PC-3 (cell line): ENCODE data around the gene TRAPPC4. TPM values are rescaled to one million over a fixed set of nuclear protein-coding genes. Genes with fewer than 3 reads are reported as not detected.

Experiments
- ATAC-seq: fragments of 200-7000 bp; cut with Tn5 transposase; 2 replicates; pipeline ENCODE4 v1.9.1; 2020; ENCODE audit warnings: mild to moderate bottlenecking, moderate library complexity
- BruUV-seq: library from RNA; stranded (reverse); fragments of 400-500 nt; replicated peaks from 2 replicates; lab custom pipeline; 2021; lab: Mats Ljungman, UMichigan
- CTCF ChIA-PET: fragments of 300-600 bp; sonication (Branson Sonifier 250); formaldehyde crosslinking; loops from one replicate; lab custom pipeline; 2022; ENCODE audit warnings: antibody characterized with exemption; lab: Charles Lee
- POLR2A ChIA-PET: fragments of 300-600 bp; sonication (Branson Sonifier 250); formaldehyde crosslinking; loops from one replicate; lab custom pipeline; 2022; ENCODE audit warnings: antibody characterized with exemption; ENCODE audit not compliant: unreplicated experiment; lab: Charles Lee
- DNase-seq: peaks from one replicate; pipeline ENCODE4 v3.0.0-alpha.2; 2015
- H2AFZ ChIP-seq: fragments of 300-600 bp; sonication (generic); 2 replicates; pipeline ENCODE4 v1.6.0; 2016; ENCODE audit warnings: antibody characterized with exemption, low read length
- H3F3A ChIP-seq: fragments of 300-600 bp; sonication (generic); one replicate; pipeline ENCODE4 v1.6.0; 2017; ENCODE audit warnings: antibody characterized with exemption, low read length, control low read depth, mild to moderate bottlenecking; ENCODE audit not compliant: unreplicated experiment
- H3K27ac ChIP-seq: fragments of 300-600 bp; sonication (generic); 2 replicates; pipeline ENCODE4 v1.5.1; 2016; ENCODE audit warnings: mild to moderate bottlenecking, low read length
- H3K27me3 ChIP-seq: fragments of 300-600 bp; sonication (generic); 2 replicates; pipeline ENCODE4 v1.6.1; 2016; ENCODE audit warnings: low read length, mixed read lengths
- H3K36me3 ChIP-seq: fragments of 300-600 bp; sonication (generic); 2 replicates; pipeline ENCODE4 v1.6.1; 2016; ENCODE audit warnings: low read depth, mixed run types, low read length, mixed read lengths
- H3K4me1 ChIP-seq: fragments of 300-600 bp; sonication (generic); 2 replicates; pipeline ENCODE4 v1.5.1; 2016; ENCODE audit warnings: low read length; ENCODE audit not compliant: insufficient read depth
- H3K4me2 ChIP-seq: fragments of 300-600 bp; sonication (generic); 2 replicates; pipeline ENCODE4 v1.6.0; 2016; ENCODE audit warnings: low read length
- H3K4me3 ChIP-seq: fragments of 300-600 bp; sonication (generic); 2 replicates; pipeline ENCODE4 v1.5.1; 2016; ENCODE audit warnings: mild to moderate bottlenecking, low read length, mixed read lengths
- H3K79me2 ChIP-seq: fragments of 300-600 bp; sonication (generic); 2 replicates; pipeline ENCODE4 v1.6.1; 2017; ENCODE audit warnings: low read length, mixed read lengths
- H3K9ac ChIP-seq: fragments of 300-600 bp; sonication (generic); 2 replicates; pipeline ENCODE4 v1.6.0; 2016; ENCODE audit warnings: mild to moderate bottlenecking, low read length
- H3K9me2 ChIP-seq: fragments of 300-600 bp; sonication (generic); replicated peaks from 2 replicates; pipeline ENCODE4 v1.6.1; 2016; ENCODE audit warnings: mixed run types, low read length, mixed read lengths
- H3K9me3 ChIP-seq: fragments of 300-600 bp; sonication (generic); 2 replicates; pipeline ENCODE4 v1.6.1; 2016; ENCODE audit warnings: low read length, mixed read lengths
- H4K20me1 ChIP-seq: fragments of 300-600 bp; sonication (generic); 2 replicates; pipeline ENCODE4 v1.6.1; 2016; ENCODE audit warnings: low read length, mixed read lengths
- EZH2 ChIP-seq: fragments of 300-600 bp; sonication (generic); IDR thresholded peaks from one replicate; pipeline ENCODE4 v1.6.1; 2017; ENCODE audit warnings: antibody characterized with exemption, mild to moderate bottlenecking, low read length; ENCODE audit not compliant: unreplicated experiment
- EZH2phosphoT487 ChIP-seq: fragments of 300-600 bp; sonication (generic); IDR thresholded peaks from 2 replicates; pipeline ENCODE4 v1.6.1; 2018; ENCODE audit warnings: mild to moderate bottlenecking, antibody characterized with exemption, low read length, borderline replicate concordance
- intact Hi-C: fragments of 100-400 bp; cut with micrococcal nuclease; formaldehyde crosslinking; loops from 2 replicates; pipeline ENCODE4 v1.9.0; 2023
- total RNA-seq: library from RNA; depleted of rRNA; stranded (reverse); fragments of >200 nt; gene quantifications from 2 replicates; pipeline ENCODE4 v1.2.3, GENCODE V29; 2014
- TF ChIP-seq, protein P1 (sequence below): fragments of 300-600 bp; sonication (generic); conservative IDR thresholded peaks from 2 replicates; pipeline ENCODE4 v1.5.1; 2017; ENCODE audit warnings: antibody characterized with exemption, low read depth, mild to moderate bottlenecking, low read length

TRAPPC4 gene
- total RNA-seq, 1 experiment from 2014 or later: 129 TPM

DNA sequence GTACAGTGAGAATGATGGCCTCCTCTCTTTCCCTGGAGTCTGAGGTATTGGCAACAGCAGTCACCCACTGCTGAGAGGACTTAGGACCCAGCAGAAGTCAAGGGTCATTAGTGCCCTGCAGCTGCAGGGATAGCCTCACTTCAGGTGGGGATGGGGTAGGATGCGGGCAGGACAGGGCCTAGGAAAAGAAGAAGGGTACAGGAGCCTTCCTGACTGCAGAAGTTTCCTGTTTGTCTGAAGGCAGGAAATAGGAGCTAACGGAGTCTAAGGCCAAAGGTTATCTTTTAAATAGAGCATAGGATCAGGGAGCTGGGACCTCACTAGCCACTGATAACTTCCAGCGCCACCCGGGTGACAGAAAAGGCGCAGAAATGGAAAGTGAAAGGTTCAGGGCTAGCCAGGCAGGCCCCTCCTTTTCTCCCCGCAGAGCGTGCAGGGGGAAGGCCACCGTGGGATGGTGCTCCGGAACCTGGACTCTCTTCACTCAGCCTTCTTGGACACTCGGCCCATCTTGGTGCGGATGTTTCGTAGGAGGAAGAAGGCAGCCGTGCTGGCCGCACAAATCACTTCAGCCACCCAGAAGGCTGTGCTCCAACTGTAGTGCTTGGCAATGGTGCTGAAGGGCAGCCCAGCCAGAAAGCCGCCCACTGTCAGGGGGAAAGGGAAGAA, 6.0 kb downstream of the TRAPPC4 start:
- Histone ChIP-seq H3F3A (peaks cover 5% of the 10 kb centered on the region), H3K4me2 (no peak overlapping the region), H3K4me1 (peaks cover 31% of the 10 kb centered on the region), H4K20me1 (peaks cover 6% of the 10 kb centered on the region; the same call in 1 of the 2 replicates), H3K36me3 (peaks cover 35% of the 10 kb centered on the region), H3K9ac (no peak overlapping the region), H3K9me2 (no peaks in the 10 kb centered on the region), H3K27me3 (no peaks in the 10 kb centered on the region), H3K27ac (no peak overlapping the region), H3K4me3 (no peak overlapping the region), H3K79me2 (peaks cover 49% of the 10 kb centered on the region), H3K9me3 (no peaks in the 10 kb centered on the region), H2AFZ (no peak overlapping the region)
- POLR2A ChIA-PET: no interaction called here
- ATAC-seq (no peak), DNase-seq (no peak)
- CTCF ChIA-PET: no interaction called here
- TF ChIP-seq, protein P1, sequence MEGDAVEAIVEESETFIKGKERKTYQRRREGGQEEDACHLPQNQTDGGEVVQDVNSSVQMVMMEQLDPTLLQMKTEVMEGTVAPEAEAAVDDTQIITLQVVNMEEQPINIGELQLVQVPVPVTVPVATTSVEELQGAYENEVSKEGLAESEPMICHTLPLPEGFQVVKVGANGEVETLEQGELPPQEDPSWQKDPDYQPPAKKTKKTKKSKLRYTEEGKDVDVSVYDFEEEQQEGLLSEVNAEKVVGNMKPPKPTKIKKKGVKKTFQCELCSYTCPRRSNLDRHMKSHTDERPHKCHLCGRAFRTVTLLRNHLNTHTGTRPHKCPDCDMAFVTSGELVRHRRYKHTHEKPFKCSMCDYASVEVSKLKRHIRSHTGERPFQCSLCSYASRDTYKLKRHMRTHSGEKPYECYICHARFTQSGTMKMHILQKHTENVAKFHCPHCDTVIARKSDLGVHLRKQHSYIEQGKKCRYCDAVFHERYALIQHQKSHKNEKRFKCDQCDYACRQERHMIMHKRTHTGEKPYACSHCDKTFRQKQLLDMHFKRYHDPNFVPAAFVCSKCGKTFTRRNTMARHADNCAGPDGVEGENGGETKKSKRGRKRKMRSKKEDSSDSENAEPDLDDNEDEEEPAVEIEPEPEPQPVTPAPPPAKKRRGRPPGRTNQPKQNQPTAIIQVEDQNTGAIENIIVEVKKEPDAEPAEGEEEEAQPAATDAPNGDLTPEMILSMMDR: no peak
- TF ChIP-seq EZH2phosphoT487 (no peak), EZH2 (no peak)
- intact Hi-C loops: no loop called here
- BruUV-seq: no TSS peak

DNA sequence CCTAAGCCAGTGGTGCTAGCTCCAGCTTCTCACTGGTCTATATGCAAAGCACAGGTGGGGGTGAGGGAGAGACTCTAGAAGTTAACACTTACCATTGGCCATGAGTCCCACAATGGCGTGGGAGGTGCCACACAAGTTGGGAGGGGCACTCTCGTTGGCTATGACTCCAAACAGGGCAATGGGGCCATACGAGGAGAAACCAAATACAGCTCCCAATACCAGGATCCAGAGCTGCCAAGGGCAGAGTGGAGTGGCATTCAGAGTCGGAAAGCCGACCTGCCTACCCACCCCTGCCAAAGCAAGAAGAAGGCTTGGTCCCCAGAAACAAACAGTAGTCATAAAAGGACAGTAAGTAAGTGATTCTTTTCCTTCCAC, 6.5 kb downstream of the TRAPPC4 start:
- ATAC-seq (no peak), DNase-seq (no peak)
- intact Hi-C loops: no loop called here
- Histone ChIP-seq H2AFZ (no peak overlapping the region), H3K9me2 (no peaks in the 10 kb centered on the region), H3K27ac (no peak overlapping the region), H3K4me1 (peaks cover 31% of the 10 kb centered on the region), H3F3A (peaks cover 5% of the 10 kb centered on the region), H4K20me1 (peaks cover 2% of the 10 kb centered on the region; the same call in 1 of the 2 replicates), H3K27me3 (no peaks in the 10 kb centered on the region), H3K36me3 (peaks cover 35% of the 10 kb centered on the region), H3K4me3 (no peak overlapping the region), H3K79me2 (peaks cover 49% of the 10 kb centered on the region), H3K9me3 (no peaks in the 10 kb centered on the region), H3K9ac (no peak overlapping the region), H3K4me2 (no peak overlapping the region)
- POLR2A ChIA-PET: no interaction called here
- CTCF ChIA-PET: no interaction called here
- TF ChIP-seq EZH2: no peak
- TF ChIP-seq, protein P1: no peak
- TF ChIP-seq EZH2phosphoT487: no peak
- no TSS peak for BruUV-seq

DNA sequence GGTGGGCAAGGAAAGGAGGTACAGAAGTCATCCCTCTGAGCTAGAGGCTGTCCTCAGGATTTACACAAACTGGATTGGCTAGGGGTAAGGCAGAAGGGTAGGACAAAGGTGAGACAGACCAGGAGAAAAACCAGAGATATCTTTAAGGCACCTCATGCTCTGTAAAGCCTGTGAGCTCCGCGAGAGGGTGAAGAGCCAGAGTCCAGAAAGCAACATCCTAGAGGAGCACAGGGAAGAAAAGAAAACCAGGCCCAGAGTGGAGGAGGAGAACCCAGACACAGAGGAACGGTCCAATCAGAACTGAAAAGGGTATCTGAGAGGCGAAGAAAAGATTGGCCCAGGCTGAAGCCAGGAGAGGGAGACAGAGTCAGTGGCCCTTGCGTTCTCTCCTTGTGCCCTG, 7.0 kb downstream of the TRAPPC4 start:
- intact Hi-C loops: no loop called here
- no peak overlapping the region for H3K4me2 ChIP-seq
- ATAC-seq (no peak), DNase-seq (no peak)
- no peaks in the 10 kb centered on the region for H3K27me3 ChIP-seq
- ChIA-PET CTCF (no interaction called here), POLR2A (no interaction called here)
- H3K79me2 ChIP-seq: peaks cover 49% of the 10 kb centered on the region
- H3K4me1 ChIP-seq: peaks cover 27% of the 10 kb centered on the region
- no peak overlapping the region for H3K4me3 ChIP-seq
- TF ChIP-seq EZH2: no peak
- no peak for TF ChIP-seq EZH2phosphoT487
- TF ChIP-seq, protein P1: no peak
- peaks cover 5% of the 10 kb centered on the region for H3F3A ChIP-seq
- no peaks in the 10 kb centered on the region for H4K20me1 ChIP-seq
- no peak overlapping the region for H3K9ac ChIP-seq
- no peak overlapping the region for H2AFZ ChIP-seq
- no peaks in the 10 kb centered on the region for H3K9me3 ChIP-seq
- no peaks in the 10 kb centered on the region for H3K9me2 ChIP-seq
- BruUV-seq: no TSS peak
- no peak overlapping the region for H3K27ac ChIP-seq
- peaks cover 35% of the 10 kb centered on the region for H3K36me3 ChIP-seq
